Retinal pigment epithelial cell (primary cell): ENCODE data around the gene LTB4R2.

ENCODE experiments used
- DNase-seq: peaks from one replicate; pipeline ENCODE4 v3.0.0-alpha.2; 2010; ENCODE audit warnings: low read depth
- H3K4me3 ChIP-seq: 2 replicates; pipeline ENCODE4 v1.5.1; 2011; ENCODE audit warnings: mild to moderate bottlenecking, low read length, control low read depth, moderate library complexity
- TF ChIP-seq, protein P1 (sequence below): conservative IDR thresholded peaks from 2 replicates; pipeline ENCODE4 v1.5.1; 2011; ENCODE audit warnings: low read depth, low read length, control low read depth, inconsistent platforms

Gene LTB4R2

GRCh38 chr14:24291446-24292117, 18.4 kb upstream of the LTB4R2 start:
- no peak for DNase-seq
- TF ChIP-seq, protein P1, sequence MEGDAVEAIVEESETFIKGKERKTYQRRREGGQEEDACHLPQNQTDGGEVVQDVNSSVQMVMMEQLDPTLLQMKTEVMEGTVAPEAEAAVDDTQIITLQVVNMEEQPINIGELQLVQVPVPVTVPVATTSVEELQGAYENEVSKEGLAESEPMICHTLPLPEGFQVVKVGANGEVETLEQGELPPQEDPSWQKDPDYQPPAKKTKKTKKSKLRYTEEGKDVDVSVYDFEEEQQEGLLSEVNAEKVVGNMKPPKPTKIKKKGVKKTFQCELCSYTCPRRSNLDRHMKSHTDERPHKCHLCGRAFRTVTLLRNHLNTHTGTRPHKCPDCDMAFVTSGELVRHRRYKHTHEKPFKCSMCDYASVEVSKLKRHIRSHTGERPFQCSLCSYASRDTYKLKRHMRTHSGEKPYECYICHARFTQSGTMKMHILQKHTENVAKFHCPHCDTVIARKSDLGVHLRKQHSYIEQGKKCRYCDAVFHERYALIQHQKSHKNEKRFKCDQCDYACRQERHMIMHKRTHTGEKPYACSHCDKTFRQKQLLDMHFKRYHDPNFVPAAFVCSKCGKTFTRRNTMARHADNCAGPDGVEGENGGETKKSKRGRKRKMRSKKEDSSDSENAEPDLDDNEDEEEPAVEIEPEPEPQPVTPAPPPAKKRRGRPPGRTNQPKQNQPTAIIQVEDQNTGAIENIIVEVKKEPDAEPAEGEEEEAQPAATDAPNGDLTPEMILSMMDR, result no peak
- H3K4me3 ChIP-seq, result no peak overlapping the region

- TF ChIP-seq, protein P1, result no peak
- DNase-seq, result no peak
- H3K4me3 ChIP-seq, result no peak overlapping the region
Measured at GRCh38 chr14:24292118-24292807, 17.7 kb upstream of the LTB4R2 start.

DNA sequence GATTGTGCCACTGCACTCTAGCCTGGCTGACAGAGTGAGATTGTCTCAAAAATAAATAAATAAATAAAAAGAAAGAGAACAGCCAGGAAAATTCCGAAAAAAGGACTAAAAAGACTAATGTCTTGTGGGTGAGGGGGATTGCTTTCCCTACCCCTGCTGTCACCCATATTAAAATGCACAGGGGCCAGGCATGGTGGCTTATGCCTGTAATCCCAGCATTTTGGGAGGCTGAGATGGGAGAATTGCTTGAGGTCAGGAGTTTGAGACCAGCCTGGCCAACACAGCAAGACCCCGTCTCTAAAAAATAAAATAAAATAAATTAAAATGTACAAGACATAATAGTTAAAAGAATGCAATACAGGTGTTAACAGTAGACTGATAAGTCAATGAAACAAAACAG, 16.4 kb upstream of the LTB4R2 start:
- TF ChIP-seq, protein P1, result no peak
- no peak for DNase-seq
- H3K4me3 ChIP-seq, result no peak overlapping the region

GRCh38 chr14:24296341-24297157, 13.4 kb upstream of the LTB4R2 start:
- peak; percentile 68 for DNase-seq
- H3K4me3 ChIP-seq, result no peak overlapping the region
- TF ChIP-seq, protein P1, result peak; percentile 77

DNA sequence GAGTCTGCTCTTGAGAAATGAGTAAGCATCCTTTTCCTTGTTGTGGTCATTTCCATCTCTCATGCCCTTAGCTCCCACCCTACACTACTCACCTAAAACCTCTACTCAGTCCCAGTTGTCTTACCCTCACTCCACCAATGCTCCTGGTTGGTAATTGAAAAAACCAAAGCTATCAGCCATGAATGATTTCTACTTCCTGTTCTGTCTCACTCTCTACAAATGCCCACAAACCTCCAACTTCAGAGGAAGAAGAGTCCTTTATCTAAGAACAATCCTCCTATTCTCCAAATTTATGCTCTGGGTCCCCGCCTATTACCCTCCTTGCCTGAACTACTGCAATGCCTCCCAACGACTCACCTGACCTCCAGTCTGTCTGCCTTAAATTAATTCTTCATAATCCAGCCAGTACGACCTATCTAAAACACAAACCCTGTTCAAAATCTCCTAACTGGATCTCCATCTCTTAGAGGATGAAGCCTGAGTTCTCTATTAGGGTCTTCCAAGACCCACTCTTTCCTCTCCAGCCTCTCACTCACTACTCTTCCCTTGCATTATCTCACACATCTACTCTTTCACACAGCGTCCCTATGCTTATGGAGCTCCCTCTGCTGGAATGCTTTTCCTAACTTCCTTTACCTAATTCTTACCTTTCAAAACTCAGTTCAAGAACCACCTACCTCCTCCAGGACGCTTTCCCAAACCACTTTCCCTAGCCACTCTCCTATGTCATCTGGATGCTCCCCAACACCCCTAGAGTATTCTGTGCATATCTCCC, 12.6 kb upstream of the LTB4R2 start:
- TF ChIP-seq, protein P1, result peak; percentile 71
- H3K4me3 ChIP-seq, result no peak overlapping the region
- no peak for DNase-seq

DNA sequence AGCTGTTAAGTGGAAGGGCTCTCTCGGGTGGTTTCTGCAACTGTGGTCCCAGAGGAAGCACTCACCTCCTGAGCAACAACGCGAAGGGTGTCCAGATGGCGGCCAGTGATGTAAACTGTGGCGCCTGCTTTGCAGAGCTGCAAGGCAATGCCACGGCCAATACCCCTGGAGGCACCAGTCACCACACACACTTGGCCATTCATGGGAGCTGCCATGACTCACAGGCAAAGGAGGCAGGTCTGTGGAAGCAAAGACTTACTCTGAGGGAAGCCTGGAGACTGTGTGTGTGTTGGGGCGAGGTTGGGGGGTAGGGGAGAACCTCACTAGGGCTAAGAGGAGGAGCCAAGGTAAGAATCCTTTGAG, 11.1 kb upstream of the LTB4R2 start:
- no peak for DNase-seq
- H3K4me3 ChIP-seq, result peak overlapping the region; percentile 95
- TF ChIP-seq, protein P1, result no peak
